Testis (tissue), 3 donors: ENCODE results near the gene GOSR1. TPM values are rescaled to one million over a fixed set of nuclear protein-coding genes. Genes with fewer than 3 reads are reported as not detected.
"Not testable (repeated sequence)": the region's sequence is repeated elsewhere in the genome, so short reads cannot be mapped to it uniquely, and the experiment has no call there.

Source experiments
- DNase-seq: peaks from one replicate; pipeline ENCODE4 v3.0.0-alpha.2; 2019
- H3K27ac ChIP-seq, 2 donors: fragments of 200-600 bp; sonication (generic); one replicate each; pipeline ENCODE4 v1.5.1; 2019
- H3K27me3 ChIP-seq: fragments of 200-600 bp; sonication (generic); one replicate; pipeline ENCODE4 v1.5.1; 2019
- H3K36me3 ChIP-seq: fragments of 200-600 bp; sonication (generic); one replicate; pipeline ENCODE4 v1.5.1; 2017; ENCODE audit warnings: low read depth; ENCODE audit errors: missing control alignments
- H3K4me1 ChIP-seq: fragments of 200-600 bp; sonication (generic); one replicate; pipeline ENCODE4 v1.5.1; 2019
- H3K4me3 ChIP-seq, 2 donors: fragments of 200-600 bp; sonication (generic); one replicate each; pipeline ENCODE4 v1.5.1; 2017 to 2019
- H3K9me3 ChIP-seq: fragments of 200-600 bp; sonication (generic); one replicate; pipeline ENCODE4 v1.5.1; 2017
- POLR2A ChIP-seq: fragments of 450-650 bp; IDR thresholded peaks from one replicate; pipeline ENCODE4 v1.6.1; 2017; ENCODE audit warnings: antibody characterized with exemption, mild to moderate bottlenecking, moderate library complexity
- WGBS, 2 donors: methylation state at CpG; one replicate each; pipeline ENCODE4 v1.1.5; 2018; 5-methylcytosine and 5-hydroxymethylcytosine counted together
- intact Hi-C: fragments of 100-400 bp; cut with DNase I; formaldehyde crosslinking; loops from one replicate; pipeline ENCODE4 v1.15.1; 2023; ENCODE audit warnings: low total_unique reads
- polyA plus RNA-seq: library from polyadenylated mRNA; stranded (reverse); fragments of 350-450 nt; fragmentation: Illumina TruSeq; extraction: RNeasy Lipid Tissue Mini Kit (QIAGEN cat#74804); gene quantifications from one replicate; pipeline ENCODE4 v1.2.3, GENCODE V29; 2014; ENCODE audit warnings: low read depth, low replicate concordance; ENCODE audit not compliant: insufficient read depth
- total RNA-seq, 2 donors: library from RNA; depleted of rRNA; stranded (reverse); fragments of >200 nt; gene quantifications; one replicate each; pipeline ENCODE4 v1.2.3, GENCODE V29; 2016
- TF ChIP-seq, protein P1 (sequence below), 3 experiments: fragments of 450-650 bp in 2 of 3; fragments of 200-600 bp in 1 of 3; sonication (generic) in 1 of 3; IDR thresholded peaks; one replicate each; pipeline ENCODE4 v1.5.1; 2016 to 2019; ENCODE audit warnings: antibody characterized with exemption in 3 of 3, mild to moderate bottlenecking in 2 of 3, moderate library complexity in 1 of 3

Gene GOSR1
- total and polyA plus RNA-seq, 3 donors from 2014 or later: 52.9 to 69.9 (median 61.7) TPM

DNA sequence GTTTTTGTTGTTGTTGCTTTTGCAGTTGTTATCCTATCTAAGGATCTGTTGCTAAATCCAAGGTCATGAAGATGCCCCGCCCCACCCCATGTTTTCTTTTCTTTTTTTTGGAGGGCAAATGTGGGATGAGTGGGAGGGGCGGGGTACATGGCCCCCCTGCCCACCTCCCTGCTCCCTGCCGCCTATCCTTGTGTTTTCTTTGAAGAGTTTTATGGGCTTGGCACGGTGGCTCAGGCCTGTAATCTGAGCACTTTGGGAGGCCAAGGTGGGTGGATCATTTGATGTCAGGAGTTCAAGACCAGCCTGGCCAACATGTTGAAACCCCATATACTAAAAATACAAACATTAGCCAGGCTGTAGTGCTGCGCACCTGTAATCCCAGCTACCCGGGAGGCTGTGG lies 18.8 kb upstream of the GOSR1 start:
- 86 to 91% methylated on average over 6 of the region's 6 CpGs for WGBS, 2 donors

DNA sequence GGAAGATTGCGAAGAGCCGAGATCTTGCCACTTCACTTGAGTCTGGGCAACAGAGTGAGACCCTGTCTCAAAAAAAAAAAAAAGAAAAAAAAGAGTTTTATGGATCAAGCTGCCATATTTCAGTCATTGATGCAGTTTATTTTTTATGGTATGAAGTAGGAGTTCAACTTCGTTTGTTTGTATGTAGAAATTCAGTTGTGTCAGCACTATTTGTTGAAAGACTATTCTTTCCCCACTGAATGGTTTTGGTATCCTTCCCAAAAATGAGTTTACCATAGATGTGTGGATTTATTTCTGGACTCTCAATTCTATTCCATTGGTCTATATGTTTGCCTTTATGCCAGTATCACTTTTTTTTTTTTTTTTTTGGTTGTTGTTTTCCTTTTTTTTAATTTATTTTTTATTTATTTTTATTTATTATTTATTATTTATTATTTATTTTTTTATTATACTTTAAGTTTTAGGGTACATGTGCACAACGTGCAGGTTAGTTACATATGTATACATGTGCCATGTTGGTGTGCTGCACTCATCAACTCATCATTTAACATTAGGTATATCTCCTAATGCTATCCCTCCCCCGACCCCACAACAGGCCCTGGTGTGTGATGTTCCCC lies 18.3 kb upstream of the GOSR1 start:
- intact Hi-C loops: not testable (repeated sequence)

More for the DNA sequence above, 18.8 kb upstream of the GOSR1 start:
- H3K4me1 ChIP-seq: no peaks in the 10 kb centered on the region
- no peak overlapping the region for H3K27ac ChIP-seq
- no peak overlapping the region for H3K4me3 ChIP-seq
- H3K36me3 ChIP-seq: no peaks in the 10 kb centered on the region
- intact Hi-C loops: no loop called here
- no peaks in the 10 kb centered on the region for H3K9me3 ChIP-seq
- H3K27me3 ChIP-seq: no peaks in the 10 kb centered on the region
- no peak for DNase-seq
- TF ChIP-seq POLR2A: no peak
- TF ChIP-seq, protein P1, sequence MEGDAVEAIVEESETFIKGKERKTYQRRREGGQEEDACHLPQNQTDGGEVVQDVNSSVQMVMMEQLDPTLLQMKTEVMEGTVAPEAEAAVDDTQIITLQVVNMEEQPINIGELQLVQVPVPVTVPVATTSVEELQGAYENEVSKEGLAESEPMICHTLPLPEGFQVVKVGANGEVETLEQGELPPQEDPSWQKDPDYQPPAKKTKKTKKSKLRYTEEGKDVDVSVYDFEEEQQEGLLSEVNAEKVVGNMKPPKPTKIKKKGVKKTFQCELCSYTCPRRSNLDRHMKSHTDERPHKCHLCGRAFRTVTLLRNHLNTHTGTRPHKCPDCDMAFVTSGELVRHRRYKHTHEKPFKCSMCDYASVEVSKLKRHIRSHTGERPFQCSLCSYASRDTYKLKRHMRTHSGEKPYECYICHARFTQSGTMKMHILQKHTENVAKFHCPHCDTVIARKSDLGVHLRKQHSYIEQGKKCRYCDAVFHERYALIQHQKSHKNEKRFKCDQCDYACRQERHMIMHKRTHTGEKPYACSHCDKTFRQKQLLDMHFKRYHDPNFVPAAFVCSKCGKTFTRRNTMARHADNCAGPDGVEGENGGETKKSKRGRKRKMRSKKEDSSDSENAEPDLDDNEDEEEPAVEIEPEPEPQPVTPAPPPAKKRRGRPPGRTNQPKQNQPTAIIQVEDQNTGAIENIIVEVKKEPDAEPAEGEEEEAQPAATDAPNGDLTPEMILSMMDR (IDR thresholded peaks at IDR 0.05): no peak

DNA sequence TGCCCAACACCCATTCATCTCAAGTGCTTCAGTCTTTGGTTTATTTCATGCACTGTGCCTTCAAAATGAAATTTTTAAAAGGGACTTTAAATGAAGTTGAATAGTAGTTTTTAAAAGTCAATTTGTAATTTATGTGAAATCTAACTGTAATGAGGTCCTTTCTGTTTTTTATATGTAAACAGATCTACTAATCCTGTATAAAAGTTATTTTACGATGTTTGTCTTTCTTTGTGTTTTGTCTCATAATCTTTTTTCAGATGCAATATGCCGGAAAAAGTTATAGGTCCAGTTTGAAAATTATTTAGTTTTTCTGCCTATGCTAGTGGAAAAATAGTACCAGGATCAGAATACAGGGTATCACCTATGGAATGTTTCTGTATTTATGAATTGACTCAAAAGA lies 8.7 kb upstream of the GOSR1 start:
- no peak overlapping the region for H3K27ac ChIP-seq
- no peaks in the 10 kb centered on the region for H3K27me3 ChIP-seq
- TF ChIP-seq, protein P1 (IDR thresholded peaks at IDR 0.05): no peak
- TF ChIP-seq POLR2A: no peak
- DNase-seq: no peak
- H3K9me3 ChIP-seq: no peaks in the 10 kb centered on the region
- intact Hi-C loops: no loop called here
- no peaks in the 10 kb centered on the region for H3K4me1 ChIP-seq
- no peaks in the 10 kb centered on the region for H3K36me3 ChIP-seq
- WGBS, 2 donors: 97 to 99% methylated on average over 2 of the region's 2 CpGs
- H3K4me3 ChIP-seq: no peak overlapping the region

More for the DNA sequence above, 18.3 kb upstream of the GOSR1 start:
- DNase-seq, H3K9me3 ChIP-seq, H3K4me3 ChIP-seq, H3K4me1 ChIP-seq, H3K27me3 ChIP-seq, H3K36me3 ChIP-seq, H3K27ac ChIP-seq: not testable (repeated sequence)
- WGBS, 2 donors: 93 to 96% methylated on average over 5 of the region's 5 CpGs

DNA sequence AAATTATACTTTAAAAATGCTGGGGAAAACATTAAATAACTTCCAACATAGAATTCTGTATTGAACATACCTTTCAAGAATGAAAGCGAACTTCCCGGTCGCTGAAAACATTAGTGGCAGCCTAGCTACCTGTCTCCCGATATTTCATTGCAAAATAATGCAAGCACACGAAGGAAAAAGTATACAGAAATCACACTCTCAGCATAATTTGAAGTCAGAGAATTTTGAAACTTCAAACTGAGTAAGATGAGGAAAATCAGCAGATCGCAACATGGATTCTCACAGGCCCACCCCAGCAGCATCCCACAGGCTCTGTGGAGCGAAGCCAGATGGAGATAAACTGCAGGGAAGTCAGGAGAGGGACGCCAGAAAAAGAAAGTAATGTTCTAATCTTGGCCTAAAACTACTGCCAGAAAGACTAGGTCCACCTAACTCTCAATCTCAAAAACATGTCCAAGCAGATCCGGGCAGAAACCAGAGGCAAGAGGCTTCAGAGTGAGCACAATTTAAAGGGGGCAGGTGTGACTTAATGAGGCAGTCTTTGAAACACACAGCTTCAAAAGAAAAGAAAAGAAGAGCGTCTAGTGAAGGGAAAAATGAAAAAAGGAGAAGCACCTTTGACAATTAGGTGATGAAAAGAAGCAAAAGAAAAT lies 4.8 kb upstream of the GOSR1 start:
- H3K4me3 ChIP-seq: no peak overlapping the region
- no peaks in the 10 kb centered on the region for H3K4me1 ChIP-seq
- DNase-seq: no peak
- intact Hi-C loops: no loop called here
- no peak for TF ChIP-seq POLR2A
- TF ChIP-seq, protein P1 (IDR thresholded peaks at IDR 0.05): no peak
- no peak overlapping the region for H3K27ac ChIP-seq
- WGBS, 2 donors: 56 to 61% methylated on average over 10 of the region's 10 CpGs
- no peaks in the 10 kb centered on the region for H3K36me3 ChIP-seq
- no peaks in the 10 kb centered on the region for H3K27me3 ChIP-seq
- H3K9me3 ChIP-seq: no peaks in the 10 kb centered on the region

DNA sequence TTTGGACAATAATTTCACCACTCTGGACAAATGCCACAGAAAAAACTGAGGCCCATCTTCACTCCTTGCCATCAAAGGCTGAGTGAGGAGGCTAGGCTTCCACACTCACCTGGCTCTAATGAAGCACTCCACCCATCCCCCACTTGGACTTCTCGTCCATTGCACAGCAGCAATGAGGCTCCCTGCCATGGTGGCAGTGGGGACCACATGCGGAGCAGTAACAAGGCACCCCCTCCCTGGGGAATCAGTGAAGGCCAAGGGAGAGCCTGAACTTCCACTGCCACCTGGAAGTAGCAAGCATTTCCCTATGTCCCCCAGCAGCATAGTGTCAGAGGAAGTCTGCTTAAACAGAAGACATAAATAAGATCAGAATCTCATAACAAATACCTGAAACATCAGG lies 2.0 kb upstream of the GOSR1 start:
- Histone ChIP-seq H3K9me3 (no peaks in the 10 kb centered on the region), H3K27me3 (no peaks in the 10 kb centered on the region), H3K4me1 (no peaks in the 10 kb centered on the region), H3K27ac (no peak overlapping the region), H3K36me3 (no peaks in the 10 kb centered on the region), H3K4me3 (no peak overlapping the region)
- DNase-seq: no peak
- 83 to 92% methylated on average over 2 of the region's 2 CpGs for WGBS, 2 donors
- TF ChIP-seq POLR2A: no peak
- TF ChIP-seq, protein P1 (IDR thresholded peaks at IDR 0.05): no peak
- intact Hi-C loops: no loop called here
